ENCODE measurements around the gene RASL10A. TPM values are rescaled to one million over a fixed set of nuclear protein-coding genes. Genes with fewer than 3 reads are reported as not detected.

Gene RASL10A
- total RNA-seq, 1 donor from 2014 or later, result 0.83 TPM

- Histone ChIP-seq H3K27me3 (ENCODE audit: low read depth) (no peaks in the 10 kb centered on the region), H3K4me3 (no peak overlapping the region), H3K9me3 (no peaks in the 10 kb centered on the region), H3K27ac (no peak overlapping the region), H3K36me3 (peaks cover 83% of the 10 kb centered on the region), H3K4me1 (no peaks in the 10 kb centered on the region)
- intact Hi-C loops (cut with DNase I), result no loop called here
- ATAC-seq, result no peak
- DNase-seq, result no peak
- no peak for TF ChIP-seq CTCF (IDR thresholded peaks at IDR 0.05)
Measured at GRCh38 chr22:29329581-29329980, 14.1 kb upstream of the RASL10A start.

- no peak for TF ChIP-seq CTCF (IDR thresholded peaks at IDR 0.05)
- intact Hi-C loops (cut with DNase I), result no loop called here
- Histone ChIP-seq H3K27ac (no peak overlapping the region), H3K36me3 (peaks cover 76% of the 10 kb centered on the region), H3K4me3 (no peak overlapping the region), H3K27me3 (ENCODE audit: low read depth) (no peaks in the 10 kb centered on the region), H3K9me3 (no peaks in the 10 kb centered on the region), H3K4me1 (no peaks in the 10 kb centered on the region)
- ATAC-seq (no peak), DNase-seq (no peak)
Measured at GRCh38 chr22:29328566-29329500, 13.3 kb upstream of the RASL10A start.

DNA sequence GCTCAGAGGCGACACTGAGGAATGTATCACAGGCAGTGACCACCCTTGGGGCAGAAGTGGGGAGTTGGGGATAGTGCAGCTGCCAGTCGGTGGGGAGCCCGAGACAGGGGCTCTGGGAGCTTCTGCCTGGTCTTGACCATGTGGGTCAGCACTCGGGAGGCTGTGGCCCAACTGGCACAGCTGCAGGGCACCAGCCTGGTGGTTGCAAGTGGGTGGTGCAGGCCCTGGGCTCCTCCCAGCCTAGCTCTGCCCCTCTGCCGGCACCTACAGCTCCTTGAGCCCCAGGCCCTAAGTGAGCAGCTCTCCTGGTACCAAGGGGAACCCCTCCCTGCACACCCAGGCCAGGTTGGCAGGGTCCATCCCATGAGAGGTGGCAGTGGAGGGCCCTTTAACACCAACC is 12.6 kb upstream of the RASL10A start:
- ATAC-seq, result no peak
- no peak overlapping the region for H3K27ac ChIP-seq
- no peak for TF ChIP-seq CTCF (IDR thresholded peaks at IDR 0.05)
- intact Hi-C loops (cut with DNase I), result no loop called here
- no peaks in the 10 kb centered on the region for H3K27me3 ChIP-seq (ENCODE audit: low read depth)
- H3K36me3 ChIP-seq, result peaks cover 68% of the 10 kb centered on the region
- no peak overlapping the region for H3K4me3 ChIP-seq
- H3K4me1 ChIP-seq, result no peaks in the 10 kb centered on the region
- H3K9me3 ChIP-seq, result no peaks in the 10 kb centered on the region
- no peak for DNase-seq

GRCh38 chr22:29327089-29327764 is 11.7 kb upstream of the RASL10A start:
- ATAC-seq (no peak), DNase-seq (no peak)
- intact Hi-C loops (cut with DNase I), result no loop called here
- Histone ChIP-seq H3K36me3 (peaks cover 60% of the 10 kb centered on the region), H3K9me3 (no peaks in the 10 kb centered on the region), H3K4me1 (no peaks in the 10 kb centered on the region), H3K4me3 (no peak overlapping the region), H3K27ac (no peak overlapping the region), H3K27me3 (ENCODE audit: low read depth) (no peaks in the 10 kb centered on the region)
- TF ChIP-seq CTCF (IDR thresholded peaks at IDR 0.05), result no peak

DNA sequence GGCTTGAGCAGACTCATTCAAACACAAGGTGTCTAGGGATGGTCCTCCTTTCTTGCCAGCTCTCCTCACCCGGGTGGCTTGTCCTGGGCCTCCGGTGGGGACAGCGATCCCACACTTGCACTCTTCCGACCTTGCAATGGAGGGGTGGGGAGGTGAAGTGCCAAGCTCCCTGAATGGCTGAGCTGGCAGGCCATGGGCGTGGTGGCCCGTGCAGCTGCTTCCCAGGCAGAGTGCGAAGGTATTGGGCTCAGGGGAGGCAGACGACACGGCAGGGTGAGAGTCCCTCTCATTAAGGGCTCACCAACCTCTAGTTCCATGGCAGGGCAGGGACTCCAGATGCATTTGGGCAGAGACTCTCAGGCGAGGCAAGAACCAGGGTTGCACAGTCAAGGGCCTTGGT is 11.0 kb upstream of the RASL10A start:
- TF ChIP-seq CTCF (IDR thresholded peaks at IDR 0.05), result no peak
- Histone ChIP-seq H3K27me3 (ENCODE audit: low read depth) (no peaks in the 10 kb centered on the region), H3K4me3 (no peak overlapping the region), H3K9me3 (no peaks in the 10 kb centered on the region), H3K4me1 (no peaks in the 10 kb centered on the region), H3K27ac (no peak overlapping the region), H3K36me3 (peaks cover 52% of the 10 kb centered on the region)
- ATAC-seq, result no peak
- DNase-seq, result no peak
- intact Hi-C loops (cut with DNase I), result no loop called here

All from lower lobe of right lung (tissue), 2 donors.